NCI-H748 (cell line): ENCODE measurements around the gene MRFAP1.

Source experiments
- DNase-seq: peaks from one replicate; lab custom pipeline; 2025; ENCODE audit not compliant: unreplicated experiment; lab: John Stamatoyannopoulos, UW

Gene MRFAP1

DNA sequence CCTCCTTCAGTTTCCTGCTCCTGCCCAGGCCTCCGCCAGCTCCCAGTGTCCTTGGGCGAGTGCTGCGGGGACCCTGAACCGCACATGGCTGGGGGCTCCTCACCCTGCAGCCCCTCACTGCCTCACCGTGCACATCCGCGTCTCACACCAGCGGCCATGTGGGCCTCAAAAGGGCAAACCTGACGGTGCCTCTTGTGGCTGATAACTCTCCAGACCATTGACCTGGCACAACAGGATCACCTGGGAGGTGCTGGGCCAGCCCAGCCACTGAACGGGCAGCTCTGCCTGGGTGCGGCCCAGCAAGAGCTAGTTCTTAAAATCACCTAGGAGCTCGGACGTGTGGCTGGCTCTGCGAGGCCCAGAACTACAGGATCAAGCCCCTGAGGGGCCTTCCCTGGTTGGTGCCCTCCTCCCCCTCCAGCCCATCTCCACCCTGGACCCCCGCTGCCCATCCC lies 49.0 kb downstream of the MRFAP1 start:
- no peak for DNase-seq
